H9 (cell line): ENCODE data around the gene LPCAT2. TPM values are rescaled to one million over a fixed set of nuclear protein-coding genes. Genes with fewer than 3 reads are reported as not detected.

Experiments used
- DNase-seq: peaks from one replicate; pipeline ENCODE4 v3.0.0-alpha.2; 2017
- H2AFZ ChIP-seq: one replicate; pipeline ENCODE4 v1.6.1; 2013; ENCODE audit warnings: mild to moderate bottlenecking, low read length, control low read depth, moderate library complexity
- H2AK5ac ChIP-seq: 2 replicates; pipeline ENCODE4 v1.6.1; 2013; ENCODE audit warnings: low read length, control low read depth, mixed read lengths; ENCODE audit not compliant: insufficient read length
- H2BK120ac ChIP-seq: one replicate; pipeline ENCODE4 v1.6.1; 2013; ENCODE audit warnings: low read depth, mild to moderate bottlenecking, low read length, control low read depth, inconsistent platforms; ENCODE audit not compliant: poor library complexity, severe bottlenecking
- H2BK12ac ChIP-seq: 2 replicates; pipeline ENCODE4 v1.6.1; 2013; ENCODE audit warnings: low read length, control low read depth, mixed read lengths, low read depth; ENCODE audit not compliant: insufficient read length
- H2BK15ac ChIP-seq: 2 replicates; pipeline ENCODE4 v1.6.1; 2013; ENCODE audit warnings: low read depth, low read length, control low read depth
- H2BK20ac ChIP-seq: one replicate; pipeline ENCODE4 v1.6.1; 2013; ENCODE audit warnings: low read depth, mild to moderate bottlenecking, low read length, control low read depth, inconsistent platforms; ENCODE audit not compliant: poor library complexity, severe bottlenecking
- H2BK5ac ChIP-seq: 2 replicates; pipeline ENCODE4 v1.6.1; 2013; ENCODE audit warnings: low read length, control low read depth, mixed read lengths; ENCODE audit not compliant: insufficient read length
- H3K14ac ChIP-seq: 2 replicates; pipeline ENCODE4 v1.6.1; 2013; ENCODE audit warnings: low read length, control low read depth; ENCODE audit not compliant: insufficient read depth
- H3K18ac ChIP-seq: 2 replicates; pipeline ENCODE4 v1.6.1; 2013; ENCODE audit warnings: low read depth, mild to moderate bottlenecking, mixed read lengths, low read length, control low read depth; ENCODE audit not compliant: insufficient read length
- H3K23ac ChIP-seq: 2 replicates; pipeline ENCODE4 v1.6.1; 2013; ENCODE audit warnings: low read length, control low read depth, mixed read lengths, low read depth; ENCODE audit not compliant: insufficient read length
- H3K23me2 ChIP-seq: 2 replicates; pipeline ENCODE4 v1.6.1; 2013; ENCODE audit warnings: low read depth, mild to moderate bottlenecking, mixed read lengths, low read length, control low read depth; ENCODE audit not compliant: insufficient read length, poor library complexity, severe bottlenecking
- H3K27ac ChIP-seq: 2 replicates; pipeline ENCODE4 v1.5.1; 2013; ENCODE audit warnings: low read length, control low read depth, mixed read lengths, low read depth; ENCODE audit not compliant: insufficient read length
- H3K27me3 ChIP-seq: 2 replicates; pipeline ENCODE4 v1.6.1; 2013; ENCODE audit warnings: low read length, control low read depth, inconsistent platforms; ENCODE audit not compliant: insufficient read depth
- H3K4ac ChIP-seq: 2 replicates; pipeline ENCODE4 v1.6.1; 2013; ENCODE audit warnings: low read depth, mild to moderate bottlenecking, control low read depth, inconsistent platforms, low read length, moderate library complexity
- H3K4me1 ChIP-seq: 2 replicates; pipeline ENCODE4 v1.6.1; 2013; ENCODE audit warnings: low read length, control low read depth, inconsistent platforms; ENCODE audit not compliant: insufficient read depth
- H3K4me2 ChIP-seq: 2 replicates; pipeline ENCODE4 v1.6.1; 2013; ENCODE audit warnings: low read length, control low read depth, mixed read lengths; ENCODE audit not compliant: insufficient read length, insufficient read depth
- H3K56ac ChIP-seq: 2 replicates; pipeline ENCODE4 v1.6.1; 2013; ENCODE audit warnings: low read depth, mild to moderate bottlenecking, mixed read lengths, low read length, control low read depth; ENCODE audit not compliant: insufficient read length
- H3K79me1 ChIP-seq: 2 replicates; pipeline ENCODE4 v1.6.1; 2013; ENCODE audit warnings: low read depth, mild to moderate bottlenecking, moderate library complexity, low read length, control low read depth, inconsistent platforms; ENCODE audit not compliant: insufficient read depth, poor library complexity, severe bottlenecking
- H3K79me2 ChIP-seq: 2 replicates; pipeline ENCODE4 v1.6.1; 2013; ENCODE audit warnings: low read length, control low read depth, inconsistent platforms; ENCODE audit not compliant: insufficient read depth
- H3K9ac ChIP-seq: 2 replicates; pipeline ENCODE4 v1.6.1; 2013; ENCODE audit warnings: low read length, control low read depth, mixed read lengths; ENCODE audit not compliant: insufficient read length; ENCODE audit errors: extremely low read depth
- H3K9me3 ChIP-seq: one replicate; pipeline ENCODE4 v1.6.1; 2013; ENCODE audit warnings: low read depth, low read length, inconsistent platforms; ENCODE audit not compliant: control insufficient read depth
- H3T11ph ChIP-seq: one replicate; pipeline ENCODE4 v1.6.1; 2013; ENCODE audit warnings: mild to moderate bottlenecking, low read length, control low read depth, inconsistent platforms
- H4K20me1 ChIP-seq: one replicate; pipeline ENCODE4 v1.6.1; 2013; ENCODE audit not compliant: control insufficient read depth, insufficient read length, insufficient read depth
- H4K5ac ChIP-seq: 2 replicates; pipeline ENCODE4 v1.6.1; 2013; ENCODE audit warnings: low read depth, mild to moderate bottlenecking, mixed read lengths, low read length, control low read depth; ENCODE audit not compliant: insufficient read length
- H4K8ac ChIP-seq: replicated peaks from 2 replicates; pipeline ENCODE4 v1.6.1; 2013; ENCODE audit warnings: low read length, control low read depth, mixed read lengths, low read depth; ENCODE audit not compliant: insufficient read length
- H4K91ac ChIP-seq: 2 replicates; pipeline ENCODE4 v1.6.1; 2013; ENCODE audit warnings: low read depth, mild to moderate bottlenecking, moderate library complexity, mixed read lengths, low read length, control low read depth; ENCODE audit not compliant: insufficient read length
- H3K27ac Mint-ChIP-seq, 3 experiments: 2 replicates in 2 of 3; 3 replicates in 1 of 3; pipeline ENCODE4 v1.8.0; 2020 to 2021; ENCODE audit warnings: mixed read lengths in 3 of 3, mild to moderate bottlenecking in 1 of 3, moderate library complexity in 1 of 3
- H3K27me3 Mint-ChIP-seq: 2 replicates; pipeline ENCODE4 v1.8.0; 2021; ENCODE audit warnings: low read depth, mild to moderate bottlenecking, moderate library complexity, mixed read lengths
- H3K36me3 Mint-ChIP-seq, 3 experiments: 2 replicates in 2 of 3; 3 replicates in 1 of 3; pipeline ENCODE4 v1.8.0; 2020 to 2021; ENCODE audit warnings: low read depth in 3 of 3, mixed read lengths in 3 of 3; ENCODE audit not compliant: insufficient read depth in 1 of 3
- H3K4me1 Mint-ChIP-seq, 2 experiments: 2 replicates each; pipeline ENCODE4 v1.8.0; 2020; ENCODE audit warnings: mixed read lengths in 2 of 2
- H3K4me3 Mint-ChIP-seq, 2 experiments: 2 replicates in 1 of 2; 3 replicates in 1 of 2; pipeline ENCODE4 v1.8.0; 2020 to 2021; ENCODE audit warnings: mild to moderate bottlenecking in 2 of 2, mixed read lengths in 2 of 2, moderate library complexity in 1 of 2
- H3K9me3 Mint-ChIP-seq, 2 experiments: 2 replicates in 1 of 2; 3 replicates in 1 of 2; pipeline ENCODE4 v1.8.0; 2020; ENCODE audit warnings: mild to moderate bottlenecking in 2 of 2, mixed read lengths in 2 of 2, moderate library complexity in 1 of 2
- CTCF ChIP-seq: fragments of 200-600 bp; sonication (generic); conservative IDR thresholded peaks from 3 replicates; pipeline ENCODE4 v1.8.0; 2021; ENCODE audit warnings: antibody characterized with exemption, mild to moderate bottlenecking
- total RNA-seq: library from RNA; stranded (reverse); gene quantifications from 2 replicates; pipeline ENCODE4 v1.2.1, GENCODE V29; 2021

LPCAT2 gene
- total RNA-seq, 1 experiment from 2014 or later: 2.8 TPM

- Mint-ChIP-seq H3K27me3 (peaks cover 1% of the 10 kb centered on the region; the same call in 1 of the 2 replicates), H3K4me3 (no peak overlapping the region), H3K27ac (no peak overlapping the region), H3K9me3 (no peaks in the 10 kb centered on the region), H3K36me3 (no peaks in the 10 kb centered on the region), H3K4me1 (peaks cover 9 to 13% of the 10 kb centered on the region in 2 experiments)
- Histone ChIP-seq H2BK120ac (no peak overlapping the region), H3K4ac (no peak overlapping the region), H2BK15ac (no peak overlapping the region), H3K9me3 (no peaks in the 10 kb centered on the region), H3K18ac (no peak overlapping the region), H3K56ac (no peak overlapping the region), H3K27me3 (no peaks in the 10 kb centered on the region), H3K9ac (no peak overlapping the region), H3K4me2 (no peak overlapping the region), H4K5ac (no peak overlapping the region), H3K27ac (no peak overlapping the region), H2BK5ac (no peak overlapping the region), H3K79me1 (no peaks in the 10 kb centered on the region), H2AFZ (no peak overlapping the region), H2BK20ac (no peak overlapping the region), H4K8ac (no peak overlapping the region), H3T11ph (no peak overlapping the region), H3K23ac (no peak overlapping the region), H3K79me2 (no peaks in the 10 kb centered on the region), H4K20me1 (no peaks in the 10 kb centered on the region), H3K23me2 (no peaks in the 10 kb centered on the region), H3K4me1 (no peaks in the 10 kb centered on the region), H2AK5ac (no peak overlapping the region), H2BK12ac (no peak overlapping the region), H3K14ac (no peak overlapping the region), H4K91ac (no peak overlapping the region)
- no peak for TF ChIP-seq CTCF
- DNase-seq: no peak
Observed at GRCh38 chr16:55592306-55592705, 83.4 kb downstream of the LPCAT2 start.
